Lung microvascular endothelial cell (primary cell): ENCODE results near the gene CTNNA3. TPM values are rescaled to one million over a fixed set of nuclear protein-coding genes. Genes with fewer than 3 reads are reported as not detected.

Experiments used
- DNase-seq, 2 donors: peaks; one replicate each; pipeline versions ENCODE4 v3.0.0 to v3.0.0-alpha.2; 2010; ENCODE audit warnings: low read depth in 2 of 2
- total RNA-seq: library from RNA; depleted of rRNA; stranded (reverse); fragments of >200 nt; gene quantifications from 2 replicates; pipeline ENCODE4 v1.2.1, GENCODE V29; 2014

CTNNA3 gene
- total RNA-seq, 1 donor from 2014 or later = not detected

- no peak for DNase-seq
These were observed 662.1 kb downstream of the CTNNA3 start for GRCh38 chr10:67033878-67034277.

- DNase-seq = no peak
These were observed 673.9 kb downstream of the CTNNA3 start for GRCh38 chr10:67022099-67022498.

- no peak for DNase-seq
These were observed 678.8 kb downstream of the CTNNA3 start for GRCh38 chr10:67017218-67017617.

GRCh38 chr10:67015225-67015624, 680.8 kb downstream of the CTNNA3 start:
- no peak for DNase-seq

GRCh38 chr10:67011981-67012380, 684.0 kb downstream of the CTNNA3 start:
- DNase-seq = no peak

GRCh38 chr10:67011480-67011879, 684.5 kb downstream of the CTNNA3 start:
- DNase-seq = no peak

GRCh38 chr10:67005981-67006380, 690.0 kb downstream of the CTNNA3 start:
- DNase-seq = no peak

GRCh38 chr10:67004690-67005089, 691.3 kb downstream of the CTNNA3 start:
- DNase-seq = no peak

- no peak for DNase-seq
These were observed 696.0 kb downstream of the CTNNA3 start for GRCh38 chr10:66999762-67000545.

- no peak for DNase-seq
These were observed 699.0 kb downstream of the CTNNA3 start for GRCh38 chr10:66996996-66997395.

GRCh38 chr10:66990143-66990830, 705.7 kb downstream of the CTNNA3 start:
- DNase-seq = no peak

GRCh38 chr10:66983475-66983818, 712.5 kb downstream of the CTNNA3 start:
- DNase-seq = no peak

- no peak for DNase-seq
These were observed 713.1 kb downstream of the CTNNA3 start for GRCh38 chr10:66982792-66983474.

- no peak for DNase-seq
These were observed 714.0 kb downstream of the CTNNA3 start for GRCh38 chr10:66982053-66982420.

GRCh38 chr10:66981361-66982052, 714.5 kb downstream of the CTNNA3 start:
- no peak for DNase-seq

- no peak for DNase-seq
These were observed 715.7 kb downstream of the CTNNA3 start for GRCh38 chr10:66980246-66980815.

- no peak for DNase-seq
These were observed 731.0 kb downstream of the CTNNA3 start for GRCh38 chr10:66964946-66965345.

GRCh38 chr10:66958466-66958865, 737.5 kb downstream of the CTNNA3 start:
- DNase-seq = no peak

- no peak for DNase-seq
These were observed 744.1 kb downstream of the CTNNA3 start for GRCh38 chr10:66951896-66952295.

- DNase-seq = no peak
These were observed 752.4 kb downstream of the CTNNA3 start for GRCh38 chr10:66943590-66943989.

GRCh38 chr10:66942407-66942806, 753.6 kb downstream of the CTNNA3 start:
- no peak for DNase-seq

- no peak for DNase-seq
These were observed 754.5 kb downstream of the CTNNA3 start for GRCh38 chr10:66941491-66941890.
